22Rv1 (cell line): ENCODE results near the gene MAML3.

ENCODE experiments used
- ZFX ChIP-seq: fragments of 450-650 bp; IDR thresholded peaks from 2 replicates; pipeline ENCODE4 v1.6.1; 2017; ENCODE audit warnings: antibody characterized with exemption, borderline replicate concordance
- TF ChIP-seq, protein P1 (sequence below): fragments of 450-650 bp; IDR thresholded peaks from 2 replicates; pipeline ENCODE4 v1.5.1; 2017; ENCODE audit warnings: mild to moderate bottlenecking

DNA sequence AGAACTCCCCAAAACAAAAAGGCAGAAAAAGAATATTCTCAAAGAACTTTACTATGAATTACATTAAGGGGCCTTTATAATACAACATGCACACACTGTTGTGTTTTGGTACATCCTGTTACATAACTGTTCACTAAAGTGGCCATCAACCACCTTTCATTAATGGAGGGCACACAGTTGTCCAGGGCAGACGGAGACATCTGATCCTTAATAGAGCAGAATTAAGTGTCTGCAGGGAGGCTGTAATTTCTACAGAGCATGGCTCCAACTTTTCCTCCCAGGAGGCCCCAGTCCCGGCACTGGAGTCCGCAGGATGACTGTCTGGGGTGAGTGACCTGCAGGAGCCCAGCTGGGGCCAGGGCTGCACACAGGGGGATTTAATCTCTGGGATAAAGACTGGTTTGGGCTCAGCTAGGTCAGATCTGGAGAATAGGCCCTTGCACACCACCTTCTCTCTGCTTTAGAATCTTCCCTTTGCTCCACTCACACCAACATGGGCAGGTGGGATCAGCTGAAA is 233.4 kb downstream of the MAML3 start:
- TF ChIP-seq, protein P1, sequence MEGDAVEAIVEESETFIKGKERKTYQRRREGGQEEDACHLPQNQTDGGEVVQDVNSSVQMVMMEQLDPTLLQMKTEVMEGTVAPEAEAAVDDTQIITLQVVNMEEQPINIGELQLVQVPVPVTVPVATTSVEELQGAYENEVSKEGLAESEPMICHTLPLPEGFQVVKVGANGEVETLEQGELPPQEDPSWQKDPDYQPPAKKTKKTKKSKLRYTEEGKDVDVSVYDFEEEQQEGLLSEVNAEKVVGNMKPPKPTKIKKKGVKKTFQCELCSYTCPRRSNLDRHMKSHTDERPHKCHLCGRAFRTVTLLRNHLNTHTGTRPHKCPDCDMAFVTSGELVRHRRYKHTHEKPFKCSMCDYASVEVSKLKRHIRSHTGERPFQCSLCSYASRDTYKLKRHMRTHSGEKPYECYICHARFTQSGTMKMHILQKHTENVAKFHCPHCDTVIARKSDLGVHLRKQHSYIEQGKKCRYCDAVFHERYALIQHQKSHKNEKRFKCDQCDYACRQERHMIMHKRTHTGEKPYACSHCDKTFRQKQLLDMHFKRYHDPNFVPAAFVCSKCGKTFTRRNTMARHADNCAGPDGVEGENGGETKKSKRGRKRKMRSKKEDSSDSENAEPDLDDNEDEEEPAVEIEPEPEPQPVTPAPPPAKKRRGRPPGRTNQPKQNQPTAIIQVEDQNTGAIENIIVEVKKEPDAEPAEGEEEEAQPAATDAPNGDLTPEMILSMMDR: no peak
- no peak for TF ChIP-seq ZFX
